Measurements from ENCODE around the gene HIPK2.

HIPK2 gene

DNA sequence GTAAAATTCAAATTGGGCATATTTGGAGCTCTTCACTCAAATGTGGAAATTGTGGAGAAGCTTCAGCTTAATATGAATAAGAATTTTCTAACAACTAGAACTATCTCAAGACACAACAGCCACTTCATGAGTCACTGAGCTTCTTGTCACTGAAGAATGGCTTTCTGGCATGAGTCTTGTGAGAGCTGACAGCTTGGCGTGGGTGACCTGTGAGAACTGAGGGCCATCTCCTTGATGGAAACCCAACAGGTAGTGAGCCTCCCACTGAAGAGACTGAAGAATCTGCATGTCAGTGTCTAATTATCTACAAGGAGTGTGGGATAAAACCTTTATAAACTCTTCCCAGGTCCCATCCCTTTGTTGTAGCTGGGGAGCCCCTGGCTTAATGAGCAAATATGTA is 188.3 kb downstream of the HIPK2 start:
- DNase-seq (ENCODE audit: low read depth): no peak

DNA sequence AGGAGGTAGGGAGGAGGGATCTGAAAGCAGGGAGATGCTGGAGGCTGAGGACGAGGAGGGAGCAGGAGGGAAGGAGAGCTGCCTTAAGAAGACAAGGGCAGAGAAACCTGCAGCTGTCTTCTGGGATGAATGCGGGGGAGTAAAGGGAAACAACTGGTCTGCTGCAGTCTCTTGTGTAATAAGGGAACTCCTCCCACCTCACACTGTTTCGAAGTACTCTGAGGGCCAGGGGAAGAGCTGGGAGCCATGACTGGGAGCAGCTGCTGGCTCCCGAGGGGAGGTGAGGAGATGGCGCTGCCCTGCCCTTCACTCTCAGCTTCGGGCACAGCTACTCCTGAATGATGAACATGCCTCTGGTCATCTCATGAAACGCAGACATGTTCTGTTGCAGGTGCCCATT is 189.2 kb downstream of the HIPK2 start:
- no peak for DNase-seq (ENCODE audit: low read depth)

DNA sequence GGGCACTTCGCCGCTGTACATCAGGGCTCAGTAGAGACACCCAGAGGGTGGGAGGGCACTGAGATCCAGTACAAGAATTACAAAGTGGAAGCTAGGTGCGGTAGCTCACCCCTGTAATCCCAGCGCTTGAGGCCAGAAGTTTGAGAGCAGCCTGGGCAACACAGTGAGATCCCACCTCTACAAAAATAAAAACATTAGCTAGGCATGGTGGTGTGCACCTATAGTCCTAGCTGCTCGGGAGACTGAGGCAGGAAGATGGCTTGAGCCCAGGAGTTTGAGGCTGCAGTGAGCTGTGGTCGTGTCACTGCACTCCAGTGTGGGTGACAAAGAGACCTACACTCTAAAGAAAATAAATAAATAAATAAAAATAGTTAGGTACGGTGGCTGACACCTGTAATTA is 190.3 kb downstream of the HIPK2 start:
- DNase-seq (ENCODE audit: low read depth): no peak

DNA sequence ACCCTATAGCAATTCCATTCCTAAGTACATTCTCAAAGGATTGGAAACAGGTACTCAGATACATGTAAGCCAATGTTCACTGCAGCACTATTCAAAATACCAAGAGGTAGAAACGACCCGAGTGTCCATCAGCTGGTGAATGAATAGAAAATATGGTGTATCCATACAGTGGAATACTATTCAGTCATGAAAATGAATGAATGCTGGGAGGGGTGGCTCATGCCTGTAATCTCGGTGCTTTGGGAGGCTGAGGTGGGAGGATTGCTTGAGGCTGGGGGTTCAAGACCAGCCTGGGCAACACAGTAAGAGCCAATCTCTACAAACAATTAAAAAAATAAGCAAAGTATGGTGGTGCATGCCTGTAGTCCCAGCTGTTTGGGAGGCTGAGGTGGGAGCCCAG is 191.5 kb downstream of the HIPK2 start:
- DNase-seq (ENCODE audit: low read depth): no peak

DNA sequence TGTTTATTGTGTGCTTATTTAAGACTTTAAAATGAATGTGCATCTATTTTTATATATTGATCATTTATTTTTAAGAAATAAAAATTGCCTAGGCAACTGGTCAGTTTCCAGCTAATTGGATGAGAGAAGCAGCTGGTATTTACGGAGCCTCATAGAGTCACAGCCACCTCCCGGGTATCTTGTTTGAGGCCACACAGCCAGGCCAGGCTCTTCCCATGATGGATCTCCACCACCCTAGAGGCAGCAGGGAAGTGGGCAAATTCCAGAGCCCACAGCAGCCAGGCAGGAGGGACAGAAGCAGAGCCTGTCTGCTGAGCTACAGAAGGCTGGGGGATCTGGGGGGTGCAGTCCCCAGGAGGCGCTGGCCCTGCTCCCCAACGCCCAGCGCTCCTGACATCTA is 192.8 kb downstream of the HIPK2 start:
- no peak for DNase-seq (ENCODE audit: low read depth)

DNA sequence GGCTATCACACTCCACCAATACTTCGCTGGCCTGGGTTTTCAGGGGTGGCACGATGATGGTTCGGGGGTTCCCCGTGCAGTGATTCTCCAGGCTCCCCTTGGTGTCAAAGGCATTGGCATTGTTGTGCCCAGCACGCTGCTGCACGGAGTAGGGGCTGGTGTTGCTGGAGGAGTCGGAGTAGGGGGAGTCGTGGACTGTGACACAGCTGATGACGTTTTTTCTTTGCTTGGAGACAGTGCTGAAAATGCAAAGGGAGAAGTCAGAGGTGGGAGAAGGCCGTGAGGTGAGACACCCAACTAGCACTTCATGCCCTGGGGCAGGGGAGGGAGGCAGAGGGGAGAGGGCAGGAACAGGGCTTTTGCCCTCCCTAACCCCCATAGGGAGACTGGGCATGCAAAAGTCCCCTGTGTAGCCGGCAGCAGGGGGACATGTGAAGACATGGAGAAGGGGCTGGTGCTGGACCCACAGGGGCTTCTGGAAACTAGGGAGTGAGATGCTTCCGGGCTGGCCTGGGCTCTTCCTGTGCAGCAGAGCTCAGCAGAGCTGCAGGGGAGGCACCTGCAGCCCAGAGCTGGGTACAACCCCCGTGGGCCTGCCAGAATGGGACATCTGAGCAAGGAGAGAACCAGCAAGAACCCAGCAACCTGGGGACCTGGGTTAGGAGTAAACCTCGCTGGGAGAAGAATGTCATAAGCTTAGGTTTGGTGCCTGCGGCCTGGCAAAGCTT is 193.8 kb downstream of the HIPK2 start:
- DNase-seq (ENCODE audit: low read depth): no peak

DNA sequence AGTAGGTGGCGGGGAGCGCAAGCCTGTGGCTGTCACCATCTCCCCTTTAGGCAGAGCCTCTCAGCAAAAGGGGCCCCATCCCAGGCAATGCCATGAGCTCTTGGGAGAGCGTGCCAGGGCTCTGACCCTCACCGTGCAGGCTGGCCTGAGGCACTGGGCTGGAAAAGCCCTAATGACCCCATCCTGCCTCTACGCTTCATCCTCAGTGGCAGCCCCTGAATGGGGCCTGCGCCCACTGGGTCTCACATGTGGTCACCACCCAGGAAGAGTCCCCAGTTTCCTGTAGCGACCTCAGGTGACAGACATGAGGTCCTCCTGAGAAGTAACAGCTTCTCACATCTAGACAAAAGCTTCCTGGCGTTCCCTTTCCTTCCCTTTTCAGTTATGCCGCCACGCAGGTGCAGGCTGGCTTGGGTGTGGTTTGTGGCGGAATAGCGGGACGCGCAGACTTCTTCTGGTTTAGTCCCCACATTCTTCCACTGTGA is 195.1 kb downstream of the HIPK2 start:
- no peak for DNase-seq (ENCODE audit: low read depth)

DNA sequence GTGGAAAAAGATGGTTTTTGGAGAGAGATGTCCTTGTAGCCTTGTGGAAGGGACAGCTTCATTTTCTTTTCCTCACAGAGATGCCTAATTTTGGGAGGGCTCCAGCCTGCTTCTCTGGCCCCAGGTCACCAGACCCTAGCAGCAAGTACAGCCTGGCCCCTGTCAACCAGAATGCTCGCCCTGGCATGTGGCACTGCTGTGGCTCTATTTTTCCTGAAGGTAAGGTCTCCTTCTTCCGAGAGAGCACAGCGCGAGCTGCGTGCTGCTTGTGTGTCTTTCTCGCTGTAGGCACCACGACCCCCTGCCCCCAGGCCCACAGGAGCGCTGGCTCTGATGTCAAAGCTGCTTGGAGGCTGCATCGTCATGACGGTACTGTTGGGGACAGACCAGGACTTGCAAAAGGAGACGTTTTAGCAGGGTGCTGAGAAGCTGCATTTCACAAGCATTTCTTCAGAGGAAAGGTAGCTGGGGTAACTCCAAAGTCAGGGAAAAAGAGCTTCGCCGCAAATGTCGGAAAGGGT is 195.6 kb downstream of the HIPK2 start:
- no peak for DNase-seq (ENCODE audit: low read depth)

DNA sequence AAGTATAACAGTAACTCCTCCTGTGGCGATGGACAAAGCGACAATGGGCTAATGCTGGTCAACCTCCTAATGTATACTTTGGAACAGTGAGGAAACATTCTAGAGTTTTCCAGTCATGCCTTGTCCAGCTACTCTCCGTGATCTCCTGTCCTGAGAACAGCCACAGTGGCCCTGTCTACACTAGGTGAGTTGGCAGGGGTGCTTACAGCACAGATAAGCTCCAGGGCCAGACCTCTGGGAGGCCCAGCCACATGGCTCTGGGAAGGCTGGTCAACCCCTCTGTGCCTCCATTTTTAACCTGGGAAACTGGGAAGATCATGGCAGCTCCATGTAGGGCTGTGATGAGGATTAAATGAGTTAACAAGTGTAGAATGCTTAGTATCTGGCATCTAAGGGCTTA is 197.4 kb downstream of the HIPK2 start:
- DNase-seq (ENCODE audit: low read depth): no peak

DNA sequence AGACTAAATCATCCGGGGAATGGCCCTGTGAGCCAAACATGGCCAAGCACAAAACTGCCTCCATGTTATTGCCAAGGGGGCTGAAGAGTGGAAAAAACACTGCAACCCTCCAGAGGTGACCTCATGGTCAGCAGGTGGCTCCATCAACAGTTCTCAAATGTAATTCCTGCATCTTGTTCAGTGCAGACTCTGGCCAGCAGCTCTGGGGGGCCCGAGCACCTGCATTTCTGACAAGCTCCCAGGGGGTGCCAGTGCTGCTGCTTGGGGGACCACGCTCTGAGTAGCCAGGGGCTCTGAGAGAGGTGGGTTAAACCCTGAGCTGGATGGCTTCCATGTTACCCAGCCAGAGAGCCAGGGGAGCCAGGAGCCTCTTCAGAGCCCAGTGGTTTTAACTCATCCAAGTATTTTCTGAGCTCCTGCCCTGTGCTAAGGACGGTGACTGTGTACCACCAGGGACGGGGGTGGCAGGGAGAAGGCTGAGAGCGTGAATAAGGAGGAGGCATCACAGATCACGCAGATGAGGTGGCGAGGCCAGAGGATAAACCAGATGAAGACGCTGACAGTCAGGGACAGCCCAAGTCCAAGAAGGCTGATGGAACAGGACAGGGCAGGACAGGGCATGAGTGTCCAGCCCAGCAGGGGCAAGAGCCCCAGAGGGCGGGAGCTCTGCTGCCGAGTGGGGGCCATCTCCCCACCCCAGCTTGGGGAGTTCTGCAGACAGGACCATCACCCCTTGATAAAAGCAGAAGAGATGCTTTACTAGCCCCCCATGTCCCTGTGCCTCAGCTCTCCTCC is 201.4 kb downstream of the HIPK2 start:
- no peak for DNase-seq (ENCODE audit: low read depth)

DNA sequence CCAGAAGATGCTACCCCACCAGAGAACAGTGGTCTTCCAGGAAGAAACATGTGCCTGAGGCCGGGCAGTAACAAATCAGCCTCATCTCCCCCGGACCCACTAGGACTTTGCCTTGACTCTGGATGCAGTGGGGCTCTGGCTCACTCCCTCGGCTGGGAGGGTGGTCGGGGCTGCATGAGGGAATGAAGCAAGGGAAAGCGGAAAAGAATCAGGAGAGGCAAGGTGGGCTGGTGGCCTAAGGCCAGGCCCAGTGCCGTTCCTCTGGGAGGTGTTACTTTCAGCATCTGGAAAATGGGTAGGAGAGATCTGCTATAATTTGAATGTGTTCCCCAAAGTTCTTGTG is 202.5 kb downstream of the HIPK2 start:
- no peak for DNase-seq (ENCODE audit: low read depth)

DNA sequence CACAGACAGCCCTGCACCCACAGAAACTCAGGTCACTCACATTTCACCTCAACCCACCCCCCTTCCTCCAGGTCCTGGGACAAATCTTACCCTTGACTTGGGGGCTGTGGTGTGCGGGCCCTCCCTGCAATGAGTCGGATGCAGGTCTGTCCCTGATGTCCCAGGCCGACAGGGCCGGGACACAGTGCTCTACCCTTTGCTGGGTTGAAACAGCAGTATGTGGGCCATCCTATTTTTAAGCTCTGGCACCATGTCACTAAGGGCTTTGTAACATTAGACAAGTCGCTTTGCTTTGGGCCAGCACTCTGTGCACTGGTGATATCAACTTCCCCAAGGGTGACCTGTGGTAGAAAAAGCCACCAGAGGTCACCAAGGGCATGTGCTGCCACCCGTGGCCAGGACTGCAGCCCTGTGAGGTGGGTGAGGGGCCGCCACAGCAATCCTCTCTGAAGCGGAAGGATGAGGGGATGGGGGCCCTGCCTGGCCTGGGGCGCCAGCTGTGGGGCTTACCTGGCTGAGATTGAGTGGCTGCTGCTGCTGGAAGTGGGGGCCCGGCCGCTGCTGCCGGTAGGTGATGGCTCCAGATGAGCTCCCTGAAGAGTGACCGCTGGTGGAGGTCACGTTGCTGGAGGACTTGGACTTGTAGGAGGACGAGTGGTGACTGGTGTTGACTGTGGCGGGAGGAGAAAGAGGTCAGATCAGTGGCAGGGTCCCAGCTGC is 203.0 kb downstream of the HIPK2 start:
- no peak for DNase-seq (ENCODE audit: low read depth)

DNA sequence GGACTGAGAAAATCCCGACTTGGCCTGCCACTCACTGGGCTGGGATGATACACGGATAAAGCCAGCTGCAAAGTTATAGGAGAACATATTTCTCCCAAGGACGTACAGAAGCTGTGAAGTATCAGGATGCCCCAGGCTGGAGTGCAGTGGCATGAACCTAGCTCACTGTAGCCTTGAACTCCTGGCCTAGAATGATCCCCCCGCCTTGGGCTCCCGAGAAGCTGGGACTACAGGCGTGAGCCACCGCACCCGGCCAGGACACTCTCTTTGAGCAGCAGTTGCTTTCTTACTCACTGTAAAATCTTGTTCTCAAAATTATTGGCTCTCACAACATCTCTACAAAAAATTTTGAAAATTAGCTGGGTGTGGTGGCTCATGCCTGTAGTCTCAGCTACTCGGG is 203.9 kb downstream of the HIPK2 start:
- no peak for DNase-seq (ENCODE audit: low read depth)

DNA sequence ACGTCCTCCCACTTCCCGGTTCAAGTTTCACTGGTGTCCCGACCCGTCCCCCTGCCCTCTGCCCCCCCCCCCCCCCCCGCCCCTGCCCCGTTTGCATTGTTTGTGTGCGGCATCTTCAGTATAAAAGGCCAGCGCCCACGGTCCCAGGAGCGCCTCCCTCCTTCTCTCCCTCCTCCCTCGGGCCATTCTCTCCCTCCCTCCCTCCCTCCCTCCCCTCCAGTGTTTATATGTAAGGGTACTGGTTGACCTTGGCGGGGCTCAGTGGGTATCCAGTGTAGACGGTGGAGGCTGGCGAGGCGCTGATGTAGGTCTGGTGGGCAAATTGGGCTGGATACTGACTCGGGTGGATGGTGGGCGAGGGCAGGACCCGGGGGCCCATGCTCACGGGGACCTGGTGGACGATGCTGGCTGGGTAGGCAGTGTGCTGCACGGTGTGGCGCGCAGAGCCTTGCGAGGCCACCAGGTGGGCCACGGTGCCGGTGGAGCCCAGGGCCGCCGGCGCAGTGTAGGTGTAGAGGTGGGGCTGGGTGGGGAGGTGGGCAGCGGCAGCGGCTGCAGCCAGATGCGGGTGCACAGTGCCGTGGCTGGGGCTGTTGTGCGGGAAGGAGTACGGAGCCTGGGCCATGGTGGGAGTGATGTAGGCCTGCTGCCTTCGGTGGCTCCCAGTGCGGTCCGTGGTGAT is 205.0 kb downstream of the HIPK2 start:
- no peak for DNase-seq (ENCODE audit: low read depth)

DNA sequence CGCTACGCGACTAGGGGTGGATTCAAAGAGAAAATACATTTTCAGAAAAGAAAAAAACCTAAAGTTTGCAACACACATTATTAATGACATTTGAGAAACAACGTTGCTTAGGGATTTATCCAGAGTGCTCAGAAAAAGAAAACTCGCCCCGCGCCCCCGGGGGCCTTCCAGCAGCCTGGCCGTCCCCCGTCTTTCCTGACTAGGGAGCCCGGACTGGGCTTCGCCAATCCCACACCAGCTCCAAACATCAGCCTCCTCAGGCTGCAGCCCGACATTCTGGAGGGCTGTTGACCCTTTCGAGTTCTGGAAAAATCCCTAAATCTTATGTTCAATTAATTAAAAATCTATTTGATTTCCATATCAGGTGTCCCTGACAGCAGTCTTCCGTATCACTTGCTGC is 205.7 kb downstream of the HIPK2 start:
- no peak for DNase-seq (ENCODE audit: low read depth)

DNA sequence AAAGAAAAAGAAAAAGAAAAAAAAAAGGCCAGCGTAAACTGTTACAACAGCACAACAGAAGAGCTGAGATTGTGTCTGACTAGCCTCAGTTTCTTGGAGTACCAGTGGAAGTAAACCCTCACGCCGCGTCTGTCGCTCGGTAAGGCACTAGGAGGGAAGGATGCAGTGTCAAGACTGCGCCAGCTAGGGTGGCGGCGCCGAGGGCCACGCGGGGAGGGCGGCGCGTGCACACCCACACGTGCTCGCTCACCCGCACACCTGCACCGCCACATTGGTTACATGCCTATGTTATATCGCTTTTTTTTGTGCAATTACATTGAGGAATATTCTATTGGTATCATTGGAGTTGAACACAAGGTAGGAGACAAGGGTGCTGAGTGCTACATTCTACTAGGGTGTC is 206.1 kb downstream of the HIPK2 start:
- no peak for DNase-seq (ENCODE audit: low read depth)

DNA sequence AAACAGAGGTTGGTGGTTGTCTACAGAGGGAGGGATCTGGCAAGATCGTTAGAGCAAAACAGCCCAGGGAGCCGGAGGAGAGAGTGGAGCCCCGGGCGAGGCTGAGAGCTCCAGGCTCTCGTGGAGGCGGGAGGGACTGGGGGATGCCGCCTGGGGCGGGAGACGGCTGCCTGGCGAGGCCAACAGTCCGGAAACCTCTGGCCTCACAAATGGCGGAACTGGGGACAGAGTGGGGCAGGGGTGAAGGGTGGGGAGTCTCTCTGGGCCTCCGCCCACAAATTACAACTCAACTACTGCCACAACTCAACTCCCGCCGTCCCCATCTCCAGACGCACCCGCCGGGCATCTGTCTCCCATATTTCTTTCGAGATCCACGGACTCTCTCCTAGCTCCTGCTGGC is 206.6 kb downstream of the HIPK2 start:
- DNase-seq (ENCODE audit: low read depth): no peak

DNA sequence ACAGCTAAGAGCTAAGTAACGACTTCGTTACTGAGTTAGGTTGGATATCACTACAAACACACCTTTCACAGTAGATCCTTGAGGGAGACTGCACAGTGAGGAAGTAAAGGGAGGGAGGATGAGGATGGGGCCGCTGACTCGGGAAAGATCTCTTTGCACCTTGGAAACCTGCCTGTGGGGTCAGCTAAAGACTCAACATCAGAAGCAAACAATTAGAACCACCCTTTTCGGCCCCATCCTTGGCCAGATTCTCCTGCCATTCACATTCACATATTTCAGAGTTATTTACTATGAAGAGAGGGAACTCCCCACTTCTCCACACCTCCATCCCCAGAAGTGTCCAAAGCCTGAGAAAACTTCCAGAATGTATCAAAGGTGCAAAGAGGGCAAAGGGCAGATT is 207.2 kb downstream of the HIPK2 start:
- DNase-seq (ENCODE audit: low read depth): no peak

DNA sequence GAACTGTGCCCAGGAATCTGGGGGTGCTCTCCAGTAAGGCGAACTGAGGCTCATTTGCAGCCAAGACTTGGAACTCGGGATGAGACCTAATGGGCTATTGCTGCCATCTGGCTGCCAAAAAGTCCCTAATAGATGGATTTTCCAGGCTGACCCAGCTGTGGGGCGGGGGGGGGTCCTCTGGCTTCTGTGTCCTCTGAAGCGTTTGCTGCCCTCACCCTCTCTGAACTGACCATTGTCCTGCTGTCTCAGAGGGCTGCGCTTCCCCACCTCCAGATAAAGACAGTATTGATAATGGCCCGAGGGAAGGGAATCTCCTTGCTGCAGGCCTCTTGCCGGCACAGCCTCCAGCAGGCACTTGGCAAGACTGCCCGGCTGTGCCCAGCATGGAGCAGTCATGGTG is 207.7 kb downstream of the HIPK2 start:
- no peak for DNase-seq (ENCODE audit: low read depth)

DNA sequence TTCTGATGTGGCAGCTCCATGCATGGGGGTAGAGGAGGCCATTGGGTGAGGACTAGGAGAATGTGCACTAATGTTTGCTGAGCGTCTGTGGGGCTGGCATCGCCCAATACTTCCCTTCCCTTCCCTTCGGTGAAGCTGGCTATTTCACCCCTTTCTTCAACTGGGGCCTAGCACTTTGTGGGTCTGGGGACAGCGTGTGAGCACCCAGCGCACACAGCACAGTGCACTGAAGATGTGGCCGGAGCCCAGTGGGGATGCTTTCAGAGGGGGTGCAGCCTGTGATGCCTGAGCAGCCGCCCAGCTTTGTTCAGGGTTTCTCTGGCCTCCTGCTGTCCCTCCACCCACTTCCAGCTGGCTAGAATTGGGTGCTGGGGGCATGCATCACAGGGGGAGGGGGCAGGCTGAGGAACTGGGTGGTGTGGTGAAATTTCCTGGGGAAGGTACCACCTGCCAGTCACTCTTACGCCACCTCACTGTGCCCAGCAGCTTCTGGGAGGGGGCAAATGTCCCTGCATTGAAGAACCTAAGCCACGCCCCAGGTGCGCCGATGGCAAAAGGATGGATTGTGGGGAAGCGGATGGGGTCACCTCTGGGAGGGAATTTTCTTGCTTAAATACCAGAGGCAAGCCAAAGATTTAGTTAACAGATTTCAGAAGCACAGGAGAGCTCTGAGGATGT is 208.8 kb downstream of the HIPK2 start:
- no peak for DNase-seq (ENCODE audit: low read depth)

DNA sequence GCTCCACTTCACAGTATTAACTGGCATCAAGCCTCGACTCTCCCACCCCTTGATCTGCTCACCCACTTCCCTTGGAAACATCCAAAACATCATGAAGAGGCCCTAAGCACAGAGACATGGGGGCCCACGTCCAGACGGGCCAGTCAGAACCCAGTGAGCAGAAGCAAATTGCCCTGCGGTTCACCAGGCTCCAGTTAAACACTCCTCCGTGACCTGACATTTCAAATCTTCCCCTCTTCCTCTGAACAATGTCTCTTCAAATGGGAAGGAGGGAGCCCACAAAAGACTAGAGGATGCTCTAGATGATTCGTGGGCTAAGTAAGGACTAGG is 209.5 kb downstream of the HIPK2 start:
- no peak for DNase-seq (ENCODE audit: low read depth)
